ENCODE measurements around the gene DDAH2.

DNA sequence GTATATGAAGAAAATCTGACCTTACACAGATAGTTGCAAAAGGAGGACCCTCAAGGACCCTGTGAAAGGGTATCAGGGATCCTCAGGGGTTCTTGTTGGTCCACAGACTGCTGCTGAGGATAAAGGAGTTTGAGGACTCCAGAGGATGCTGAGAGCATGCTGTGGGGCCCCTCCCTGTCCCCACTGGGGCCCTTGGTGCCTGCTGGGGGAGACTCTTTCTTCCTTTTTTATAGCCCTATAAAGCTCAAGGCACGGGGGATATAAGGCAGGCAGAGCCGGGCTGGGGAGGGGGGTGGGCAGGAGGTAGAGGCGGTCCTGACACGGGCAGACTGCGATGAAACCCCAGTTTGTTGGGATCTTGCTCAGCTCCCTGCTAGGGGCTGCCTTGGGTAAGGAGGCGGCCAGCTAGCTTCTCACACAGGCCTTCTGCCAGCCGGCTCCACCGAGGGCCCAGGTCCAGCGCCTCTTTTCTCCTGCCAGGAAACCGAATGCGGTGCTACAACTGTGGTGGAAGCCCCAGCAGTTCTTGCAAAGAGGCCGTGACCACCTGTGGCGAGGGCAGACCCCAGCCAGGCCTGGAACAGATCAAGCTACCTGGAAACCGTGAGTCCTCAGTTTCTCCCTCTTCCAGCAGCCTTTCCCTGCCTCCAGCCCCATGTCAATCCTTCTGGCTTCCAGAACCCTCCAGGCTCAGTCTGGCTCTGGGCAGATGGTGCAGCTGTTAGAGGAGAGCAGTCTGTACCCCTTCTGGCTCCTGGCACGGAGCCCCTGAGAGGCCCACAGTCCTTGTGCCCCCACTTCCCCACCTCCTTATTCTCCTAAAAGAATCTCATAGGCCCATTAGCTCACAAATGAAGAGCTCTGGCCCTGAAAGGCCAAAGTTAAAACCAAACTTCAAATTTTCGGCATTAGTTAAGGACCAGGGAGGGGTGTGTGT, 13.8 kb downstream of the DDAH2 start, which contains the start of gene LY6G6D:
- TF ChIP-seq CTCF (conservative IDR thresholded peaks at IDR 0.05; ENCODE audit: low read depth, low read length), result no peak
- no peak for TF ChIP-seq EZH2 (IDR thresholded peaks at IDR 0.05; ENCODE audit: borderline replicate concordance, low read depth, low read length, poor library complexity, severe bottlenecking)

All from A673 (cell line).